H9 (cell line): ENCODE measurements around the gene ZBTB38. TPM values are rescaled to one million over a fixed set of nuclear protein-coding genes. Genes with fewer than 3 reads are reported as not detected.

Source experiments
- DNase-seq: peaks from one replicate; pipeline ENCODE4 v3.0.0-alpha.2; 2017
- H2AFZ ChIP-seq: one replicate; pipeline ENCODE4 v1.6.1; 2013; ENCODE audit warnings: mild to moderate bottlenecking, low read length, control low read depth, moderate library complexity
- H2AK5ac ChIP-seq: 2 replicates; pipeline ENCODE4 v1.6.1; 2013; ENCODE audit warnings: low read length, control low read depth, mixed read lengths; ENCODE audit not compliant: insufficient read length
- H2BK120ac ChIP-seq: one replicate; pipeline ENCODE4 v1.6.1; 2013; ENCODE audit warnings: low read depth, mild to moderate bottlenecking, low read length, control low read depth, inconsistent platforms; ENCODE audit not compliant: poor library complexity, severe bottlenecking
- H2BK12ac ChIP-seq: 2 replicates; pipeline ENCODE4 v1.6.1; 2013; ENCODE audit warnings: low read length, control low read depth, mixed read lengths, low read depth; ENCODE audit not compliant: insufficient read length
- H2BK15ac ChIP-seq: 2 replicates; pipeline ENCODE4 v1.6.1; 2013; ENCODE audit warnings: low read depth, low read length, control low read depth
- H2BK20ac ChIP-seq: one replicate; pipeline ENCODE4 v1.6.1; 2013; ENCODE audit warnings: low read depth, mild to moderate bottlenecking, low read length, control low read depth, inconsistent platforms; ENCODE audit not compliant: poor library complexity, severe bottlenecking
- H2BK5ac ChIP-seq: 2 replicates; pipeline ENCODE4 v1.6.1; 2013; ENCODE audit warnings: low read length, control low read depth, mixed read lengths; ENCODE audit not compliant: insufficient read length
- H3K14ac ChIP-seq: 2 replicates; pipeline ENCODE4 v1.6.1; 2013; ENCODE audit warnings: low read length, control low read depth; ENCODE audit not compliant: insufficient read depth
- H3K18ac ChIP-seq: 2 replicates; pipeline ENCODE4 v1.6.1; 2013; ENCODE audit warnings: low read depth, mild to moderate bottlenecking, mixed read lengths, low read length, control low read depth; ENCODE audit not compliant: insufficient read length
- H3K23ac ChIP-seq: 2 replicates; pipeline ENCODE4 v1.6.1; 2013; ENCODE audit warnings: low read length, control low read depth, mixed read lengths, low read depth; ENCODE audit not compliant: insufficient read length
- H3K23me2 ChIP-seq: 2 replicates; pipeline ENCODE4 v1.6.1; 2013; ENCODE audit warnings: low read depth, mild to moderate bottlenecking, mixed read lengths, low read length, control low read depth; ENCODE audit not compliant: insufficient read length, poor library complexity, severe bottlenecking
- H3K27ac ChIP-seq: 2 replicates; pipeline ENCODE4 v1.5.1; 2013; ENCODE audit warnings: low read length, control low read depth, mixed read lengths, low read depth; ENCODE audit not compliant: insufficient read length
- H3K27me3 ChIP-seq: 2 replicates; pipeline ENCODE4 v1.6.1; 2013; ENCODE audit warnings: low read length, control low read depth, inconsistent platforms; ENCODE audit not compliant: insufficient read depth
- H3K4ac ChIP-seq: 2 replicates; pipeline ENCODE4 v1.6.1; 2013; ENCODE audit warnings: low read depth, mild to moderate bottlenecking, control low read depth, inconsistent platforms, low read length, moderate library complexity
- H3K4me1 ChIP-seq: 2 replicates; pipeline ENCODE4 v1.6.1; 2013; ENCODE audit warnings: low read length, control low read depth, inconsistent platforms; ENCODE audit not compliant: insufficient read depth
- H3K4me2 ChIP-seq: 2 replicates; pipeline ENCODE4 v1.6.1; 2013; ENCODE audit warnings: low read length, control low read depth, mixed read lengths; ENCODE audit not compliant: insufficient read length, insufficient read depth
- H3K56ac ChIP-seq: 2 replicates; pipeline ENCODE4 v1.6.1; 2013; ENCODE audit warnings: low read depth, mild to moderate bottlenecking, mixed read lengths, low read length, control low read depth; ENCODE audit not compliant: insufficient read length
- H3K79me1 ChIP-seq: 2 replicates; pipeline ENCODE4 v1.6.1; 2013; ENCODE audit warnings: low read depth, mild to moderate bottlenecking, moderate library complexity, low read length, control low read depth, inconsistent platforms; ENCODE audit not compliant: insufficient read depth, poor library complexity, severe bottlenecking
- H3K79me2 ChIP-seq: 2 replicates; pipeline ENCODE4 v1.6.1; 2013; ENCODE audit warnings: low read length, control low read depth, inconsistent platforms; ENCODE audit not compliant: insufficient read depth
- H3K9ac ChIP-seq: 2 replicates; pipeline ENCODE4 v1.6.1; 2013; ENCODE audit warnings: low read length, control low read depth, mixed read lengths; ENCODE audit not compliant: insufficient read length; ENCODE audit errors: extremely low read depth
- H3K9me3 ChIP-seq: one replicate; pipeline ENCODE4 v1.6.1; 2013; ENCODE audit warnings: low read depth, low read length, inconsistent platforms; ENCODE audit not compliant: control insufficient read depth
- H3T11ph ChIP-seq: one replicate; pipeline ENCODE4 v1.6.1; 2013; ENCODE audit warnings: mild to moderate bottlenecking, low read length, control low read depth, inconsistent platforms
- H4K20me1 ChIP-seq: one replicate; pipeline ENCODE4 v1.6.1; 2013; ENCODE audit not compliant: control insufficient read depth, insufficient read length, insufficient read depth
- H4K5ac ChIP-seq: 2 replicates; pipeline ENCODE4 v1.6.1; 2013; ENCODE audit warnings: low read depth, mild to moderate bottlenecking, mixed read lengths, low read length, control low read depth; ENCODE audit not compliant: insufficient read length
- H4K8ac ChIP-seq: replicated peaks from 2 replicates; pipeline ENCODE4 v1.6.1; 2013; ENCODE audit warnings: low read length, control low read depth, mixed read lengths, low read depth; ENCODE audit not compliant: insufficient read length
- H4K91ac ChIP-seq: 2 replicates; pipeline ENCODE4 v1.6.1; 2013; ENCODE audit warnings: low read depth, mild to moderate bottlenecking, moderate library complexity, mixed read lengths, low read length, control low read depth; ENCODE audit not compliant: insufficient read length
- H3K27ac Mint-ChIP-seq, 3 experiments: 2 replicates in 2 of 3; 3 replicates in 1 of 3; pipeline ENCODE4 v1.8.0; 2020 to 2021; ENCODE audit warnings: mixed read lengths in 3 of 3, mild to moderate bottlenecking in 1 of 3, moderate library complexity in 1 of 3
- H3K27me3 Mint-ChIP-seq: 2 replicates; pipeline ENCODE4 v1.8.0; 2021; ENCODE audit warnings: low read depth, mild to moderate bottlenecking, moderate library complexity, mixed read lengths
- H3K36me3 Mint-ChIP-seq, 3 experiments: 2 replicates in 2 of 3; 3 replicates in 1 of 3; pipeline ENCODE4 v1.8.0; 2020 to 2021; ENCODE audit warnings: low read depth in 3 of 3, mixed read lengths in 3 of 3; ENCODE audit not compliant: insufficient read depth in 1 of 3
- H3K4me1 Mint-ChIP-seq, 2 experiments: 2 replicates each; pipeline ENCODE4 v1.8.0; 2020; ENCODE audit warnings: mixed read lengths in 2 of 2
- H3K4me3 Mint-ChIP-seq, 2 experiments: 2 replicates in 1 of 2; 3 replicates in 1 of 2; pipeline ENCODE4 v1.8.0; 2020 to 2021; ENCODE audit warnings: mild to moderate bottlenecking in 2 of 2, mixed read lengths in 2 of 2, moderate library complexity in 1 of 2
- H3K9me3 Mint-ChIP-seq, 2 experiments: 2 replicates in 1 of 2; 3 replicates in 1 of 2; pipeline ENCODE4 v1.8.0; 2020; ENCODE audit warnings: mild to moderate bottlenecking in 2 of 2, mixed read lengths in 2 of 2, moderate library complexity in 1 of 2
- CTCF ChIP-seq: fragments of 200-600 bp; sonication (generic); conservative IDR thresholded peaks from 3 replicates; pipeline ENCODE4 v1.8.0; 2021; ENCODE audit warnings: antibody characterized with exemption, mild to moderate bottlenecking
- WGBS: extraction: QIAGEN DNeasy Blood & Tissue Kit; methylation state at CpG from one replicate; pipeline ENCODE4 v1.1.7; 2013; ENCODE audit warnings: missing lambda C conversion rate, low lambda C conversion rate, mixed read lengths; ENCODE audit not compliant: insufficient read length; ENCODE audit errors: extremely low coverage; 5-methylcytosine and 5-hydroxymethylcytosine counted together
- total RNA-seq: library from RNA; stranded (reverse); gene quantifications from 2 replicates; pipeline ENCODE4 v1.2.1, GENCODE V29; 2021

The ZBTB38 gene
- total RNA-seq, 1 experiment from 2014 or later = 14.6 TPM

- Histone ChIP-seq H3K9me3 (no peaks in the 10 kb centered on the region), H2BK5ac (no peak overlapping the region), H3K23ac (no peak overlapping the region), H2AK5ac (no peak overlapping the region), H3K79me1 (no peaks in the 10 kb centered on the region), H3K4me1 (no peaks in the 10 kb centered on the region; the same call in 1 of the 2 replicates), H3K79me2 (no peaks in the 10 kb centered on the region), H3K56ac (no peak overlapping the region), H3K27ac (no peak overlapping the region), H2BK120ac (no peak overlapping the region), H4K5ac (no peak overlapping the region), H4K91ac (no peak overlapping the region), H2AFZ (no peak overlapping the region), H3T11ph (no peak overlapping the region), H4K20me1 (no peaks in the 10 kb centered on the region), H2BK15ac (no peak overlapping the region), H4K8ac (no peak overlapping the region), H2BK12ac (no peak overlapping the region), H3K27me3 (no peaks in the 10 kb centered on the region), H3K9ac (no peak overlapping the region), H2BK20ac (no peak overlapping the region), H3K4ac (no peak overlapping the region), H3K18ac (no peak overlapping the region), H3K4me2 (no peak overlapping the region), H3K14ac (no peak overlapping the region), H3K23me2 (no peaks in the 10 kb centered on the region)
- H3K9me3 Mint-ChIP-seq = no peaks in the 10 kb centered on the region
- H3K4me3 Mint-ChIP-seq = no peak overlapping the region
- no peak overlapping the region for H3K27ac Mint-ChIP-seq
- H3K4me1 Mint-ChIP-seq = peaks cover 8% of the 10 kb centered on the region in 2 experiments
- no CpG with 5 or more reads among the region's 12 CpGs for WGBS
- H3K36me3 Mint-ChIP-seq = no peaks in the 10 kb centered on the region
- no peak for TF ChIP-seq CTCF
- H3K27me3 Mint-ChIP-seq = no peaks in the 10 kb centered on the region; the same call in 1 of the 2 replicates
- DNase-seq = no peak
These were observed 31.4 kb upstream of the ZBTB38 start for GRCh38 chr3:141336672-141337522.
